Immature natural killer cell (primary cell): ENCODE measurements around the gene TSHR. TPM values are rescaled to one million over a fixed set of nuclear protein-coding genes. Genes with fewer than 3 reads are reported as not detected.

ENCODE experiments used
- DNase-seq, 3 donors: peaks; one replicate each; pipeline ENCODE4 v3.0.0; 2022; ENCODE audit warnings: mixed read lengths in 1 of 3
- H3K27ac Mint-ChIP-seq, 6 donors: one replicate each; pipeline ENCODE4 v1.8.0; 2020; ENCODE audit warnings: mixed read lengths in 6 of 6, mild to moderate bottlenecking in 5 of 6, inconsistent platforms in 4 of 6, moderate library complexity in 3 of 6
- H3K27me3 Mint-ChIP-seq, 3 donors: one replicate each; pipeline ENCODE4 v1.8.0; 2020 to 2021; ENCODE audit warnings: low read depth in 3 of 3, mild to moderate bottlenecking in 3 of 3, mixed read lengths in 3 of 3, moderate library complexity in 3 of 3, inconsistent platforms in 1 of 3
- H3K36me3 Mint-ChIP-seq, 3 donors: one replicate each; pipeline ENCODE4 v1.8.0; 2020; ENCODE audit warnings: mixed read lengths in 3 of 3, inconsistent platforms in 2 of 3, mild to moderate bottlenecking in 2 of 3
- H3K4me1 Mint-ChIP-seq, 2 donors: one replicate each; pipeline ENCODE4 v1.8.0; 2020; ENCODE audit warnings: inconsistent platforms in 2 of 2, mild to moderate bottlenecking in 2 of 2, mixed read lengths in 2 of 2, moderate library complexity in 1 of 2
- H3K4me3 Mint-ChIP-seq, 5 donors: one replicate each; pipeline ENCODE4 v1.8.0; 2020; ENCODE audit warnings: mild to moderate bottlenecking in 5 of 5, mixed read lengths in 5 of 5, inconsistent platforms in 3 of 5, moderate library complexity in 3 of 5
- H3K9me3 Mint-ChIP-seq, 6 donors: one replicate each; pipeline ENCODE4 v1.8.0; 2020; ENCODE audit warnings: mild to moderate bottlenecking in 6 of 6, mixed read lengths in 6 of 6, inconsistent platforms in 4 of 6, moderate library complexity in 3 of 6
- polyA plus RNA-seq, 3 donors: library from polyadenylated mRNA; unstranded; fragments of 300-500 nt; fragmentation: Illumina TruSeq; gene quantifications; one replicate each; pipeline ENCODE4 v1.2.3, GENCODE V29; 2021

Gene TSHR
- polyA plus RNA-seq, 3 donors from 2014 or later = not detected

DNA sequence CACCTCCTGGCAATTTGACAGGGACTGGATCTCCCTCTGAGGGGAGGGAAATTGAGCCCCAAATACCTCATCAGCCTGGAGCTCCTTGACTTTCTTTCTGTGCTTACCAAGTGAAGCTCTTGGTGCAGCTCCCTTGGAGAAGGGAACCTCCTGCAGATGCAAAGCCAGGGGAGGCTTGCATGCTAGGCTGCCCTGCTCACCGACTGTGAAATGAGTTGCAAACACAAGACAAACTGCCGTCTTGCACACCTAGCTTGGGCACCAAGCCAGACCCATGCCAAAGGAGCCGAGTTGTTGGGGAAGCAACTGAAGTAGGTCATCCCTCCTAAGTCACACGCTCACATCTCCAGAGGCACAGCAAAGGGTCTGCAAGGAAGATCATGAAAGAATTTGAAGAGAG, 170.1 kb downstream of the TSHR start:
- peaks cover 0 to 4% (median 0%) of the 10 kb centered on the region in 3 donors for H3K36me3 Mint-ChIP-seq
- peaks cover 5 to 6% of the 10 kb centered on the region in 2 donors for H3K4me1 Mint-ChIP-seq
- H3K4me3 Mint-ChIP-seq = no peak overlapping the region
- H3K27ac Mint-ChIP-seq = no peak overlapping the region
- peaks cover 0 to 1% (median 0%) of the 10 kb centered on the region in 3 donors for H3K27me3 Mint-ChIP-seq
- peaks cover 0 to 2% (median 0%) of the 10 kb centered on the region in 6 donors for H3K9me3 Mint-ChIP-seq
- no peak for DNase-seq

DNA sequence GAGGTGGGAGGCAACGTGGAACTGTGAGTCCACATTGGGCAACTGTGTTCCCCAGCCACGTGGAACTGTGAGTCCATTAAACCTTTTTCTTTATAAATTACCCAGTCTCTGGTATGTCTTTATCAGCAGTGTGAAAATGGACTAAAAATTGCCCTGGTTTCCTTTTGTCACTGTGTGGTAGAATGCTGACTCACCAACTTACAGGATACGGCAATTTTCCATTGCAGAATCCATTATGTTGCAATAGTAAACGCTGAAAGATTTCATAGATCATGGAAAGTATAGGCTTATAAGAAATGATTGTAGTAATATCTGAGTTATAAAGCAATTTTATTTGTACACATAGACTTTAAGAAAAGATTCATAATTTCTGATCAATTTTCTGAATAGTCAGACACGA, 172.4 kb downstream of the TSHR start:
- no peaks in the 10 kb centered on the region for H3K4me1 Mint-ChIP-seq
- no peak overlapping the region for H3K27ac Mint-ChIP-seq
- H3K27me3 Mint-ChIP-seq = no peaks in the 10 kb centered on the region
- no peak for DNase-seq
- peaks cover 0 to 2% (median 0%) of the 10 kb centered on the region in 6 donors for H3K9me3 Mint-ChIP-seq
- no peaks in the 10 kb centered on the region for H3K36me3 Mint-ChIP-seq
- no peak overlapping the region for H3K4me3 Mint-ChIP-seq

- peaks cover 0 to 2% (median 0%) of the 10 kb centered on the region in 6 donors for H3K9me3 Mint-ChIP-seq
- DNase-seq = no peak
- H3K27ac Mint-ChIP-seq = no peak overlapping the region
- no peak overlapping the region for H3K4me3 Mint-ChIP-seq
- H3K4me1 Mint-ChIP-seq = no peaks in the 10 kb centered on the region
- H3K27me3 Mint-ChIP-seq = no peaks in the 10 kb centered on the region
- H3K36me3 Mint-ChIP-seq = no peaks in the 10 kb centered on the region
Observed at GRCh38 chr14:81129242-81129641, 173.8 kb downstream of the TSHR start.

GRCh38 chr14:81132468-81132867, 177.0 kb downstream of the TSHR start:
- no peak for DNase-seq
- H3K36me3 Mint-ChIP-seq = no peaks in the 10 kb centered on the region
- H3K4me3 Mint-ChIP-seq = no peak overlapping the region
- H3K27ac Mint-ChIP-seq = no peak overlapping the region
- H3K27me3 Mint-ChIP-seq = no peaks in the 10 kb centered on the region
- no peaks in the 10 kb centered on the region for H3K4me1 Mint-ChIP-seq
- no peaks in the 10 kb centered on the region for H3K9me3 Mint-ChIP-seq

DNA sequence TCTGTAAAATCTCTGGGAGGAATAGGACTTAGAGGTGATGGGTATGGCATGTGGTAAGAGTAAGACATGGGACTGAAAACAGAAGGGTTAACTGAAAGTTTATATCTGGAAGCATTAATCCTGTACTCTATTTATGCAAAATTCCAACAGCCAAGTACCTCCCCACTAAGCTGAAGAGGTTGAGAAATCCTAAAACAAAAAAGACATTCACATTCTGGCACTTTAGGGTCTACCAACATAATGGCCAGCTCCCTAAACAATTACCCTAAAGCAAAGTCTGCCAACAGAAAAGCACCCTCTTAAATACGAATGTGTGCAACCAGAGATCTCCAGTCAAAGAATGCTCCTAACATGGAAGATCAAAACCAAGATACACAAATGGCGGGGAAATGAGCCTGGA, 178.0 kb downstream of the TSHR start:
- no peak for DNase-seq
- Mint-ChIP-seq H3K36me3 (no peaks in the 10 kb centered on the region), H3K27me3 (no peaks in the 10 kb centered on the region), H3K27ac (no peak overlapping the region), H3K9me3 (no peaks in the 10 kb centered on the region), H3K4me3 (no peak overlapping the region), H3K4me1 (no peaks in the 10 kb centered on the region)

DNA sequence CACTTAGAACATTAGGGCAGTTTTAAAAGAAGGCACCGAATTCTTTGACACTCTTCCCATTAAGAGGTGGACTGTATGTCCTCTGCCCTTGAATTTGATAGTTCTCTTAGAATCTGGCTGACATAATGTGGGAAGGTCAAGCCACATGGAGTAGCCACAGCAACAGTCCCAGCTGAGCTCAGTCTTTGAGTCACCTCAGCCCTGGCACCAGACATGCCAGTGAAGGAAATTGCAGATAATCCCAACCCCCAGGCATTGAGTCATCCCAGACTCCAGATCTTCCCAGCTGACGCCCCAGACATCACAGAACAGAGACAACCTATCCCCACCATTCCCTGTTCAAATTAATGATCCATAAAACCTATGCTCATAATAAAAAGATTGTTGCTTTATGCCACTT, 181.9 kb downstream of the TSHR start:
- H3K27me3 Mint-ChIP-seq = no peaks in the 10 kb centered on the region
- no peaks in the 10 kb centered on the region for H3K9me3 Mint-ChIP-seq
- H3K36me3 Mint-ChIP-seq = no peaks in the 10 kb centered on the region
- H3K4me1 Mint-ChIP-seq = no peaks in the 10 kb centered on the region
- H3K4me3 Mint-ChIP-seq = no peak overlapping the region
- no peak for DNase-seq
- H3K27ac Mint-ChIP-seq = no peak overlapping the region

DNA sequence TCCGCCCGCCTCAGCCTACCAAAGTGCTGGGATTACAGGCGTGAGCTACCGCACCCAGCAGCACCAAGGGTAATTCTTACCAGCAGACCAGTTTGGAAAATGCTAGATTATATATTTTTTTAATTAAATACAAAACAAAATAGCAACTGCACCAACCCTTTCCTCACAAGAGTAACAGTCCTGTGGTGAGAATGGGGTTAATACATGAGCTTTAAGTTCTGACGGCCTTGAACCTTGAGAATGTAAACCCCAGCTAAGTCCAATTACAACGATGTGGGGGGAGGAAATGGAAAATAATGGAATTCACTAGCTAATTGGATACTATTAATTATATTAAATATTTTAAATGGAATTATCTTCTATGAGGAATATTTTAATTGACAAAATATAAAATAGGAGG, 183.0 kb downstream of the TSHR start:
- no peak overlapping the region for H3K4me3 Mint-ChIP-seq
- peaks cover 0 to 3% (median 0%) of the 10 kb centered on the region in 3 donors for H3K27me3 Mint-ChIP-seq
- H3K4me1 Mint-ChIP-seq = no peaks in the 10 kb centered on the region

GRCh38 chr14:81141426-81141825, 186.0 kb downstream of the TSHR start:
- no peak for DNase-seq
- Mint-ChIP-seq H3K4me1 (no peaks in the 10 kb centered on the region), H3K9me3 (no peaks in the 10 kb centered on the region), H3K36me3 (no peaks in the 10 kb centered on the region), H3K27me3 (peaks cover 0 to 3% (median 0%) of the 10 kb centered on the region in 3 donors), H3K4me3 (no peak overlapping the region), H3K27ac (no peak overlapping the region)

More for the DNA sequence above, 183.0 kb downstream of the TSHR start:
- no peak overlapping the region for H3K27ac Mint-ChIP-seq
- H3K36me3 Mint-ChIP-seq = no peaks in the 10 kb centered on the region
- DNase-seq = no peak
- no peaks in the 10 kb centered on the region for H3K9me3 Mint-ChIP-seq

GRCh38 chr14:81143793-81144192, 188.4 kb downstream of the TSHR start:
- no peak for DNase-seq
- Mint-ChIP-seq H3K27ac (no peak overlapping the region), H3K27me3 (peaks cover 0 to 3% (median 0%) of the 10 kb centered on the region in 3 donors), H3K9me3 (no peaks in the 10 kb centered on the region), H3K4me3 (no peak overlapping the region), H3K4me1 (peaks cover 8 to 10% of the 10 kb centered on the region in 2 donors), H3K36me3 (no peaks in the 10 kb centered on the region)

DNA sequence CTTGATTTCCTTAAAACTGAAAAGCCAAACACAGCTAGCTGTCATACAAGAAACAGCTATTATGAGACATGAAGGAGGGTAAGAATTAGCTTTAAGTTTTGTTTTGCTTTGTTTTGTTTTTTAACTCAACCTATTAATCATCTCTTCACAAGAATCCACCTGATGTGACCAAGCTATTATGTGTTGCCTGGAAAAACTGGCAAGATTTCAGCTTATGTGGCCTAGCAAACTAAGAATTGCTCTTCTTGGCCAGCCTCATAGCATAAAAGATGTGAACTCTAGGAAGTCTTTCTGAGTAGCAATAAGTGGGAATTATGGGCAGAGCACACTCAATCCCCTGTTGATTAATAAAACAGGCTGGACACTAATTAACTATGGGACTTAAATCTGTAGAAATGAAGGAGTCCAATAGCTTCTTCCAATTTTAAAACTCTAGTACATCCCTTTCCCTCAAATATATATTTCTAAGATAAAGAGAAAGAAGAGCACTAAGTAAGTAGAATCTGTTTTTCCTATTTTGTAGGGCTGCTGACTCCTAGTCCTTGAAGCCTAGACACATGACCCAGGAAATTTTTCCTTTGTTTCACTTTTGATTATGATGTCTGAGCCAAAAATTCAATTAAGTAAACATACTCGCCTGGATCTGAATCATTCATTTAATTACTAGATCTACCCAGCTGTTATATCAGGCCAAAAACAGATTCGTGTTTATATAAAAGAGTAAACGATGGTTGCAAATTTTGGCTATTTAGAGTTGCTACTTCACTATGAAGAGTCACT, 189.6 kb downstream of the TSHR start:
- Mint-ChIP-seq H3K27ac (no peak overlapping the region), H3K4me1 (peaks cover 8 to 10% of the 10 kb centered on the region in 2 donors), H3K9me3 (no peaks in the 10 kb centered on the region), H3K36me3 (no peaks in the 10 kb centered on the region), H3K4me3 (no peak overlapping the region), H3K27me3 (peaks cover 0 to 3% (median 0%) of the 10 kb centered on the region in 3 donors)
- no peak for DNase-seq

DNA sequence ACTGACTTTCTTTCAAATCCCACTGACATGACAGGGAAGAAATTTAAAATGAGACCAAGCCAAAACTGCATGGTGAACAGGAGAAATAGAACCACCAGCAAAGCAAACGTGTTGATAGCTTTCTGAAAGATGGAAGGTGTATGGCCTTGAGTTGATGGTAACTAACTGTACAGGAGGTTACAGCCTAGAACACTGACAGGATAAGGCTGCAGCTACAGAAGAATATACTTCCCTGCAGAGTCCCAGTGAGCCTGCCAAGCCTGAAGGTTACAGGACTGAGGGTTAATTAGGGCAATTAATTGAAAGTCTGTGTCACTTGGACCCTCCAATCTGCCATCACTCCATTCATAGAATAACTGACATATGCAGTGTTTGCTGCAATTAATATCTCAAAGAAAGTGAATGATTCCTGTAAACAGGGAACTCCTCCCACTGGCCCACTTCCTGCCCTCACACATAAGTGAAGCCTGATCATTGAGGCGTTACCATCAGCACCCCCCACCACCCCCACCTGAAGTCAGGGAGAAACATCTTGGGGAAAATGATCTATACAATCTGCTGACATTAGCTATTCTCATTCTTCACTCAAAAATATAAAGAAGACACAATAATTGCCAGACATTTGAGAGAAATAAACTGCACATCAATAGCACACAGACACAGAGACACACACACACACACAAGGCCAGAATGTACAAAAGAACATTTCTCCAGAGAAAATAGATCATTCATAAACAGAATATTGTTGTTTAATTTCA, 191.9 kb downstream of the TSHR start:
- Mint-ChIP-seq H3K27ac (peak overlapping the region in 1 of 6 donors; percentile 29), H3K4me3 (no peak overlapping the region)

GRCh38 chr14:81148635-81149034, 193.2 kb downstream of the TSHR start:
- Mint-ChIP-seq H3K4me1 (peaks cover 8 to 10% of the 10 kb centered on the region in 2 donors), H3K27me3 (no peaks in the 10 kb centered on the region), H3K4me3 (no peak overlapping the region), H3K27ac (no peak overlapping the region), H3K9me3 (no peaks in the 10 kb centered on the region), H3K36me3 (no peaks in the 10 kb centered on the region)
- no peak for DNase-seq

More for the DNA sequence above, 191.9 kb downstream of the TSHR start:
- Mint-ChIP-seq H3K36me3 (no peaks in the 10 kb centered on the region), H3K9me3 (no peaks in the 10 kb centered on the region), H3K4me1 (peaks cover 8 to 10% of the 10 kb centered on the region in 2 donors), H3K27me3 (peaks cover 0 to 3% (median 0%) of the 10 kb centered on the region in 3 donors)
- no peak for DNase-seq

- H3K9me3 Mint-ChIP-seq = peaks cover 0 to 3% (median 0%) of the 10 kb centered on the region in 6 donors
- H3K4me1 Mint-ChIP-seq = no peaks in the 10 kb centered on the region
- H3K27ac Mint-ChIP-seq = no peak overlapping the region
- no peak for DNase-seq
- H3K27me3 Mint-ChIP-seq = peaks cover 1 to 2% (median 2%) of the 10 kb centered on the region in 3 donors
- no peak overlapping the region for H3K4me3 Mint-ChIP-seq
- H3K36me3 Mint-ChIP-seq = no peaks in the 10 kb centered on the region
Observed at GRCh38 chr14:81153187-81153586, 197.8 kb downstream of the TSHR start.

GRCh38 chr14:81157431-81157830, 202.0 kb downstream of the TSHR start:
- Mint-ChIP-seq H3K36me3 (no peaks in the 10 kb centered on the region), H3K9me3 (peaks cover 0 to 3% (median 0%) of the 10 kb centered on the region in 6 donors), H3K27me3 (peaks cover 2% of the 10 kb centered on the region in 3 donors)

More at GRCh38 chr14:81157431-81157830, 202.0 kb downstream of the TSHR start:
- no peak overlapping the region for H3K27ac Mint-ChIP-seq
- H3K4me3 Mint-ChIP-seq = no peak overlapping the region
- DNase-seq = no peak
- no peaks in the 10 kb centered on the region for H3K4me1 Mint-ChIP-seq
